ENCODE results near the gene IL16.

The IL16 gene

GRCh38 chr15:81302701-81303109 is 106.0 kb downstream of the IL16 start:
- TF ChIP-seq ZFX (IDR thresholded peaks at IDR 0.05; ENCODE audit: borderline replicate concordance) (no peak), CTCF (IDR thresholded peaks at IDR 0.05) (no peak)
- H3K27ac ChIP-seq = no peak overlapping the region

GRCh38 chr15:81303244-81304225 is 106.9 kb downstream of the IL16 start:
- no peak overlapping the region for H3K27ac ChIP-seq
- TF ChIP-seq ZFX (IDR thresholded peaks at IDR 0.05; ENCODE audit: borderline replicate concordance) (no peak), CTCF (IDR thresholded peaks at IDR 0.05) (no peak)

DNA sequence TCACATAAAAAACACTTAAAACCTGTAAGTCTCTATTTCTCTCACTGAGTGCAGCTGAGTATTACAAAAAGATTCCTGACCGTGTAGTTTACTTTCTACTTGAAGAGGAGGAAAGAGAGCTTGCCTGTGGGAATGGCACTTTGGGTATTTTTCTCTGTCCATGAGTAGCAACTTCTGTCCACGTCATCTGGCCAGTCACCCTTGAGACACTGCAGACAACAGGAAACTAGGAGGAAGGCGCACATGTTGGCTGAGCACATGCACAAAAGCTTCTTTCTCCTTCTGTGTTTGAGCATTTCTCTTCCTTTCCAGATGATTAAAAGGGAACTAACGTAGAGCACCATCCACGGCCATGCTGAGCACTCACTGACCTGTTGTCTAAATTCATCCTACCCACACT is 107.5 kb downstream of the IL16 start:
- no peak overlapping the region for H3K27ac ChIP-seq
- no peak for TF ChIP-seq ZFX (IDR thresholded peaks at IDR 0.05; ENCODE audit: borderline replicate concordance)
- no peak for TF ChIP-seq CTCF (IDR thresholded peaks at IDR 0.05)

DNA sequence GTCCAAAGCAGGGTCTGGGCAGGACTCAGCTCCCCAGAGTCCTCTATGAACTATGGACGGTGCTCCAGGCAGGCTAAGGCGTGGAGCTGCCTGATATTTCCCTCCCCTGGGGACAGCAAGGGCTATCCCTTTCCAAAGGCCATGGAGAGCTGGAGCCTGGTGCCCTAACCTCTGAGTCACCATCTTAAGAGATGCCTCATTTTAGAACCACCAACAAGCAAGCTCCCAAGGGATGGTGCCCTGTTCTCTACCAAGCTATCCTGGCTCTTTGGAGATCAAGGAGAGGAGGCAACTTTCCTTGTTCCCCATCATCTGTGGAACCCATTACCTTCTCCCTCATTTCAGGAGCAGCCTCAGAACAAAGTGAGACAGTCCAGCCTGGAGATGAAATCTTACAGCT is 111.6 kb downstream of the IL16 start:
- TF ChIP-seq CTCF (IDR thresholded peaks at IDR 0.05) = no peak
- TF ChIP-seq ZFX (IDR thresholded peaks at IDR 0.05; ENCODE audit: borderline replicate concordance) = no peak
- no peak overlapping the region for H3K27ac ChIP-seq

GRCh38 chr15:81309647-81310450 is 113.2 kb downstream of the IL16 start:
- TF ChIP-seq ZFX (IDR thresholded peaks at IDR 0.05; ENCODE audit: borderline replicate concordance) (no peak), CTCF (IDR thresholded peaks at IDR 0.05) (no peak)
- no peak overlapping the region for H3K27ac ChIP-seq

GRCh38 chr15:81310480-81310879 is 113.8 kb downstream of the IL16 start:
- no peak overlapping the region for H3K27ac ChIP-seq
- TF ChIP-seq CTCF (IDR thresholded peaks at IDR 0.05) (no peak), ZFX (IDR thresholded peaks at IDR 0.05; ENCODE audit: borderline replicate concordance) (no peak)

All from 22Rv1 (cell line).